Gastroesophageal sphincter (tissue), 3 donors: Measurements from ENCODE around the gene TBC1D4.

Source experiments
- POLR2AphosphoS5 ChIP-seq: sonication (generic); formaldehyde crosslinking; IDR thresholded peaks from one replicate; pipeline ENCODE4 v1.6.1; 2017; ENCODE audit warnings: antibody characterized with exemption
- TF ChIP-seq, protein P1 (sequence below), 4 experiments: fragments of 200-600 bp in 2 of 4; fragments of 450-650 bp in 2 of 4; sonication (generic) in 1 of 4; IDR thresholded peaks; one replicate each; pipeline ENCODE4 v1.5.1; 2017 to 2019; ENCODE audit warnings: antibody characterized with exemption in 4 of 4, mild to moderate bottlenecking in 2 of 4, moderate library complexity in 2 of 4

DNA sequence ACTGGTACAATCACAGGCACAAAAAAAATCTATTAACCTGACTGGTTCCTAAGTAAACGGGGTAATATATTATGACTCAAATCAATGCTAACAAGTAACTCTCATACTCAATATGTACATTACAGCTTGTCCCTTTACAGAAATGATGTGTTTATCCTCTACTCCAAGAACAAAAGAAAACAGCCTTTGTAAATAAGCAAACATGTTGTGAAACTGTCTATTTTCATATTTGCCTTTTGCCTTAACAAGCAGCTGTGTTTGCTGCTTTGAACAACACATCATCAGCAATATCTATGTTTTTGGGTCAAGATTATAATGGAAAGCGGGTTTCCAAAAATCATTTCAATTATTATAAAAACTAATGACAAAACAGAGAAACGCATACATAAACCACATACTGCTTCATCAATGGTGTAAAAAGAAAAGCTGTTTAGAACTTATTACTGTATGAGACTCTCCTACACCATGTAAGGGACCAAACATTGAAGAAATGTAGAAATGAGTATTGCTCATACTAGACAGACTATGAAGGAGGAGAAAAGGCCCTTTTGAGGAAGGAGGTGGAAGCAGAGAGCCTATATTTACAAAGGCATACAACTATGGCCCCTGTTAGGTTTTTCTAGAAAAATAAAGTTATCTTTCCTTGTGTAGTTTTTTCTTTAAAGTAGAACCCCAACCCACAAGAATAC lies 14.8 kb downstream of the TBC1D4 start:
- TF ChIP-seq, protein P1, sequence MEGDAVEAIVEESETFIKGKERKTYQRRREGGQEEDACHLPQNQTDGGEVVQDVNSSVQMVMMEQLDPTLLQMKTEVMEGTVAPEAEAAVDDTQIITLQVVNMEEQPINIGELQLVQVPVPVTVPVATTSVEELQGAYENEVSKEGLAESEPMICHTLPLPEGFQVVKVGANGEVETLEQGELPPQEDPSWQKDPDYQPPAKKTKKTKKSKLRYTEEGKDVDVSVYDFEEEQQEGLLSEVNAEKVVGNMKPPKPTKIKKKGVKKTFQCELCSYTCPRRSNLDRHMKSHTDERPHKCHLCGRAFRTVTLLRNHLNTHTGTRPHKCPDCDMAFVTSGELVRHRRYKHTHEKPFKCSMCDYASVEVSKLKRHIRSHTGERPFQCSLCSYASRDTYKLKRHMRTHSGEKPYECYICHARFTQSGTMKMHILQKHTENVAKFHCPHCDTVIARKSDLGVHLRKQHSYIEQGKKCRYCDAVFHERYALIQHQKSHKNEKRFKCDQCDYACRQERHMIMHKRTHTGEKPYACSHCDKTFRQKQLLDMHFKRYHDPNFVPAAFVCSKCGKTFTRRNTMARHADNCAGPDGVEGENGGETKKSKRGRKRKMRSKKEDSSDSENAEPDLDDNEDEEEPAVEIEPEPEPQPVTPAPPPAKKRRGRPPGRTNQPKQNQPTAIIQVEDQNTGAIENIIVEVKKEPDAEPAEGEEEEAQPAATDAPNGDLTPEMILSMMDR (IDR thresholded peaks at IDR 0.05), result no peak
- no peak for TF ChIP-seq POLR2AphosphoS5
